NCI-H748 (cell line): ENCODE data around the gene CACNA1C.
A peak's percentile ranks its signal among the peaks of the same experiment; 100 is the strongest.

Source experiments
- DNase-seq: peaks from one replicate; lab custom pipeline; 2025; ENCODE audit not compliant: unreplicated experiment; lab: John Stamatoyannopoulos, UW

Gene CACNA1C

GRCh38 chr12:2354151-2354991 lies 301.6 kb downstream of the CACNA1C start:
- peak; percentile 33 for DNase-seq

- DNase-seq: no peak
Measured at GRCh38 chr12:2355198-2355597, 302.4 kb downstream of the CACNA1C start.

- DNase-seq: no peak
Measured at GRCh38 chr12:2355604-2356003, 302.8 kb downstream of the CACNA1C start.

DNA sequence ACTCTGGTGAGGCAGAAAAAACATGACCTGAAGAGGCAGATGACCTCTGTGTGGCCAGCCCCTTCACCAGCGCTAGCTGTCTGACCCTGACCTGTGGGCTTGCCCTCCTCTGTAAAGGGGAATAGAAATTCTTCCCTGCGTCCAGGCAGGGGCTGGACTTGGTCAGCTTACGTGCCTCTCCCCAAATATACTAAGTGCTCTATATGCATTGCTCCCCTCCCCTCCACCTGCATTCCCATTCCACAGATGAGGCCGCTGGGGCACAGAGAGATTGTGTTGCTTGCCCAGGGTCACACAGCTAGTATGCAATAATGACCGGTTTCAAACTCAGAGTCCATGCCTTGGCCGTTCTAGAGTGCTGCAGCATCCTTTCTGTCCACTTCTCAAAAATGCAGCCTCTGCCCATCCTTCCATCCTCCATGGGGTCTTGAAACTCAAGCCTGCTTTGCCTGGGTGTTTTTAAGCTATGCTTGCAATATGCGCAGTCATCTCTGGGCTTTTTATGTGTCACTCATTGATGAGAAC lies 303.9 kb downstream of the CACNA1C start:
- DNase-seq: no peak

GRCh38 chr12:2358986-2359658 lies 306.3 kb downstream of the CACNA1C start:
- no peak for DNase-seq

DNA sequence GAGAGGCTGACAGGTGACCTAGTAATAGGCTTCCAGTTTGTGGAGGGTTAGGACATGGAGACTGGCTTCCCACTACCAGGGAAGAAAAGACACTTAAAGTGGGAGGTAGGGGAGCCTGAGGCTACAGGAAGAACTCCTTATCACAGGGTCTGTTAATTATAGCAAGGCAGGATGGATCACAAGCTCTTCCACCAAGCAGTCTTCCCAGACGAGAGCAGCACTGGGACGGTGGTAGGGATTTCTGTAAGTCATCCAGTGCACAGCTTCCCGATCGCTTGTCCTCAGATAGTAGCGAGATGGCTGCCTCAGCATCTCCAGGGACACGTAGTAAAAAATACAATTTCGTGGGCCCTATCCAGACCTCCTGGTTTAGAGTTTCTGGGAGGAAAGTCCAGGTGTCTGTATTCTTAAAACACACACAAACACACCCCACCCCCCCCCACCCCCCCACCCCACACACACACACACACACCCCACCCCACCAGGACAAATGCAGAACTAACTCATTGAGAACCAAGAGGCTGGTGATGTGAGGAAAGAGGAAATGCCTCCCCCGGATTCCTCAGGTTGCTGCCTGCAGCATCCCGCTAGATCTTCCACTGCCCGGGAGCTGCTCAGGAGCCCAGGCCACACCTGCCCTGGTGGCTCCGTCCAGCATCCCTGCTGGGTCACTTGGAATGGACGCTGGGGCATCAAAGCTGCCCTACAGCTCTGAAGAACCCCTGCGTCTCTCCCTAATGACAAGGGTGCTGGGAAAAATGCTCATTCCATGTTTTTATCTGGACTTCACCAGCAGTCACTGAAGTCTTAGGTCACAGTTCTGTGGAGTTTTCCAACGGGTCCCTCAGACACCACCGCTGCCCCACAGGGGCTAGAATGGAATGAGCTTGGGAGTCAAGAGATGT lies 307.2 kb downstream of the CACNA1C start:
- no peak for DNase-seq

GRCh38 chr12:2360630-2361170 lies 307.9 kb downstream of the CACNA1C start:
- DNase-seq: no peak

DNA sequence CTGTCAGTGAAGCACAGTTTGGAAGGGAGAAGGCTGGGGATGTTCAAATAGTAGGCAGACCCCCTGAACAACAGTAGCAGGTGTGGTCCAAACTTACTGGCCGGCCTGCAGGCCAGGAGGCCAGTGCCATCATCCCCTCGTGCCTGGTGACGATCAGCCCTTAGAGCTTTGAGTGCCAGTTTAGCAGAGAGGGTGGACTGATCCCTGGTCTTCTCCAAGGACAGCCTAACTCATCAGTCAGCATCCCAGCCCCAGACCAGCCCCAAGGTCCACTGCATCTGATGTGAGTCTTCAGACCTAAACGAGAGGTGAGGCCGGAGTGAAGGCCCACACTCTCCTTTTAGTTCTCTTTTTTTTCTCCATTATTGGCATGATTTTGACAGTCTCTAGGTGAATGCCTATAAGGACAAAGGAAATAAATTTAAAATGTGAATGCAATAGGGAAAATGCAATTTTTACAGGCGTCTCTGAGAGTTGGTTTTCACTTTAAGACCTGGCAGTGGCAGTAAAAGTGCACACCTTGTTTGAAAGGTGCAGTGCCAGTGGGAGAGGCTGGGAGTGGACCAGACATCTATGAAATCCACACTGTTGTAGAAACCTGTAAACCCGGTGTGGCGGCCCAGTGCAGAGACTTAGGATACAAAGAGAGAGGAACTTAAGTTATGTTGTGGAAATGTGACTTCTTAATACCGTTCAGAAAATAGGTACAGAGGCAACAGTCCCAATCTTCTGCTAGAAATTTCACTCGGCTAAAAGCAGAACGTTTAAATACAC lies 311.2 kb downstream of the CACNA1C start:
- no peak for DNase-seq

- DNase-seq: no peak
Measured at GRCh38 chr12:2364631-2365051, 311.9 kb downstream of the CACNA1C start.

DNA sequence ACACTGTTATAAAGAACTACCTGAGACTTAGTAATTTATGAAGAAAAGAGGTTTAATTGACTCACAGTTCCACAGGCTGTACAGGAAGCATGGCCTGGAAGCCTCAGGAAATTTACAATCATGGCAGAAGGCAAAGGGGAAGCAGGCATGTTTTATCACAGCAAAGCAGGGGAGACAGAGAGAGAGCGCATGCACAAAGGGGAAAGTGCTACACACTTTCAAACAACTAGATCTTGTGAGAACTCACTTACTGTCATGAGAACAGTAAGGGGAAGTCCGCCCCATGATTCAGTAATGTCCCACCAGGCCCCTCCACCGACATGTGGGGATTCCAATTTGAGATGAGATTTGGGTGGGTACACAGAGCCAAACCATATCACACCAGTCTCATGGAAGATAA lies 313.9 kb downstream of the CACNA1C start:
- no peak for DNase-seq

DNA sequence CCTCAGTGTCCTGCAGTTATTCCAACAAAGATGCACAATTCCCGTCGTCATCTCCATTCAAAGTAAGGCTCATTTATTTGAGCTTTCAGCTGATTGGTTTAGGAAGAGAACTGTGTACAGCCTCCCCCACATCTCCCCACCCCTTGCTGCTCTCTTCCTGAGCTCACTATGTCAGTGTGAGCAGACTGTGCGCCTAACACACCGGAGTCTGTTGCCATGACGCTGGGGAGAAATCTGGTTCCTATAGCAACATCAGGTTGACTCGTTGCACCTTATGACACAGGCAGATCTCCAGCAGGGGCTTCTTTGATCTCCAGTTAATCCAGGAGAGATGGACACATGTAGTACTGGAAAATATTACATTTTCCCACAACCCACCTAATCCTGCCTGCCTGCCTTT lies 319.4 kb downstream of the CACNA1C start:
- DNase-seq: peak; percentile 38

GRCh38 chr12:2372735-2373134 lies 319.9 kb downstream of the CACNA1C start:
- no peak for DNase-seq

DNA sequence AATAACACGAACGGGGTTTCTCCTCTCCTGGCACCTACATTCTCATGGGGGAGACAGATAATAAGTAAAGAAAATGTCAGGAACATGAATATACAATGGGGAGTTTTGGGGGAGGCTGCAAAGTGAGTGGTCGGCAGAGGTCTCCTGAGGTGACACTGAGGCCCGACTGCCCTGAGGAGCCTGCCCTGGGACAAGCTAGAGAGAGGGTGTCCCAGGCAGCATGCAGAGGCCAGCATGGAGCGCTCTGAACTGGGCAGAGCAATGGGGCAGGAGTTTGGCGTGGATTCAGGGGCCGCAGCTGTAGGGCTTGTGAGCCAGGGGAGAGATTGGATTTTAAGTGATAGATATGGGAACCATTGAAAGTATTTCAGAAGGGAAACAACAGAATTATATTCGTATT lies 320.5 kb downstream of the CACNA1C start:
- no peak for DNase-seq

- no peak for DNase-seq
Measured at GRCh38 chr12:2374092-2374906, 321.5 kb downstream of the CACNA1C start.

DNA sequence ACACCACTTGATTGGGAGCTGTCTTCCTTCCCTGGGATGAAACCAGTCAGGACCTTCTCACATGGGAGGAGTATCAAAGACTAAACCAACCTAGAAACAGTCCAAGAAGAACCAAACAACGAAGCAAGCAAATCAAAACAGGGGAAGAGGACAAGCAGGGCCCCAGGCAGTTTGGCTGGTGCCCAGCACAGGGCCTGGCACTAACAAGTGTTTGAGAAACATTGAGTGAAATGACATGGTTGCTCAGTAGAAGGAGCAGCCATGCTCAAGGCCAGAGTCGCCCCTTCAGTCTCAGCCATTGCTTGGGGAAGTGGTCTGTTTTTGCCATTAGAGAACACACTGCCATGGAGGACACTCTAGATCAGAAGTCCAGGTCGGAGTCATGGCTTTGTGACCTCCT lies 323.1 kb downstream of the CACNA1C start:
- DNase-seq: no peak

- peak; percentile 88 for DNase-seq
Measured at GRCh38 chr12:2376908-2377657, 324.3 kb downstream of the CACNA1C start.

- DNase-seq: no peak
Measured at GRCh38 chr12:2378835-2379330, 326.1 kb downstream of the CACNA1C start.

DNA sequence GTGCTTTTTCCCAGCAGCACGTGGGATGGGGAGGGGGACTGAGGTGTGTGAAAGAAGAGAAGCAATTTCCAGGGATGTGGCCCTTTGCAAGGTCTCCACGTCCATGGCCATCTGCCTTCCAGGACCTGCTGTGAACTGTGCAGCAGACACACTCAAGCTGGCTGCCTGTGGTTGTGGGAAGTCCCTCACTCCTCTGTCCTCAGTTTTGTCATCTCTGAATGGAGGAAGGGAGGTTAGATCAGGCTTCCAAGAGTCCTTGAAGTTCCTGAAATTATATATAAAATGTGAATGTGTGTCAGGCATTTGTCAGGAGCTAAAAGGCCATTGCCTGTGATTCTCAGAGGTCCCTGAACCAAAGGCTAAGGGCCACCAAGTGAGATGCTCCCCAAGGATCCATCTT lies 328.2 kb downstream of the CACNA1C start:
- no peak for DNase-seq
